Caco-2 (cell line): ENCODE data around the gene CCNI. TPM values are rescaled to one million over a fixed set of nuclear protein-coding genes. Genes with fewer than 3 reads are reported as not detected.
"Not testable (repeated sequence)": the region's sequence is repeated elsewhere in the genome, so short reads cannot be mapped to it uniquely, and the experiment has no call there.

Experiments
- BruUV-seq: library from RNA; stranded (reverse); fragments of 400-500 nt; replicated peaks from 2 replicates; lab custom pipeline; 2021; lab: Mats Ljungman, UMichigan
- CTCF ChIA-PET: fragments of 300-600 bp; sonication (Branson Sonifier 250); formaldehyde crosslinking; loops from one replicate; lab custom pipeline; 2022; ENCODE audit warnings: antibody characterized with exemption; lab: Charles Lee
- POLR2A ChIA-PET: fragments of 300-600 bp; sonication (Branson Sonifier 250); formaldehyde crosslinking; loops from one replicate; lab custom pipeline; 2022; ENCODE audit warnings: antibody characterized with exemption; lab: Charles Lee
- DNase-seq, 2 experiments: peaks; one replicate each; pipeline versions ENCODE4 v3.0.0 to v3.0.0-alpha.2; 2020 to 2022
- H3K27me3 ChIP-seq: replicated peaks from 2 replicates; pipeline ENCODE4 v1.6.0; 2011; ENCODE audit warnings: low read length; ENCODE audit not compliant: control insufficient read depth, insufficient read depth
- H3K36me3 ChIP-seq: 2 replicates; pipeline ENCODE4 v1.5.1; 2011; ENCODE audit warnings: low read length; ENCODE audit not compliant: control insufficient read depth, insufficient read depth
- H3K4me1 ChIP-seq: fragments of 250-450 bp; sonication (Bioruptor Pico); 2 replicates; pipeline ENCODE4 v1.5.1; 2020; ENCODE audit warnings: mild to moderate bottlenecking
- H3K4me3 ChIP-seq: 2 replicates; pipeline ENCODE4 v1.5.1; 2011; ENCODE audit warnings: low read depth, mild to moderate bottlenecking, control low read depth, low read length
- H3K9me3 ChIP-seq: fragments of 250-450 bp; sonication (Bioruptor Pico); 2 replicates; pipeline ENCODE4 v1.5.1; 2020; ENCODE audit warnings: mild to moderate bottlenecking, moderate library complexity
- H3K27ac Mint-ChIP-seq: one replicate; pipeline ENCODE4 v1.8.0; 2022; ENCODE audit warnings: mixed read lengths; ENCODE audit not compliant: unreplicated experiment
- H3K27me3 Mint-ChIP-seq: one replicate; pipeline ENCODE4 v1.8.0; 2022; ENCODE audit warnings: mixed read lengths; ENCODE audit not compliant: insufficient read depth, unreplicated experiment
- H3K36me3 Mint-ChIP-seq: one replicate; pipeline ENCODE4 v1.8.0; 2022; ENCODE audit warnings: mild to moderate bottlenecking, mixed read lengths; ENCODE audit not compliant: insufficient read depth, unreplicated experiment
- H3K4me1 Mint-ChIP-seq: one replicate; pipeline ENCODE4 v1.8.0; 2022; ENCODE audit warnings: low read depth, mixed read lengths; ENCODE audit not compliant: unreplicated experiment
- H3K4me3 Mint-ChIP-seq: one replicate; pipeline ENCODE4 v1.8.0; 2022; ENCODE audit warnings: mild to moderate bottlenecking, moderate library complexity, mixed read lengths; ENCODE audit not compliant: unreplicated experiment
- H3K9me3 Mint-ChIP-seq: one replicate; pipeline ENCODE4 v1.8.0; 2022; ENCODE audit warnings: mixed read lengths; ENCODE audit not compliant: unreplicated experiment
- intact Hi-C: fragments of 100-400 bp; cut with micrococcal nuclease; formaldehyde crosslinking; loops from one replicate; pipeline ENCODE4 v1.10.0; 2022; ENCODE audit not compliant: unreplicated experiment
- total RNA-seq: library from RNA; stranded (reverse); gene quantifications from 2 replicates; pipeline ENCODE4 v1.2.3, GENCODE V29; 2022
- TF ChIP-seq, protein P1 (sequence below), 2 experiments: fragments of 200-600 bp in 1 of 2; IDR thresholded peaks; 1 replicate in 1 of 2; 2 replicates in 1 of 2; pipeline versions ENCODE4 v1.5.1 to v1.8.0; 2011 to 2022; ENCODE audit warnings: antibody characterized with exemption in 1 of 2, control low read depth in 1 of 2, inconsistent platforms in 1 of 2, low read depth in 1 of 2, low read length in 1 of 2, mild to moderate bottlenecking in 1 of 2, moderate library complexity in 1 of 2; ENCODE audit not compliant: insufficient read depth in 1 of 2, severe bottlenecking in 1 of 2, unreplicated experiment in 1 of 2

The CCNI gene
- total RNA-seq, 1 experiment from 2014 or later: 164 TPM

DNA sequence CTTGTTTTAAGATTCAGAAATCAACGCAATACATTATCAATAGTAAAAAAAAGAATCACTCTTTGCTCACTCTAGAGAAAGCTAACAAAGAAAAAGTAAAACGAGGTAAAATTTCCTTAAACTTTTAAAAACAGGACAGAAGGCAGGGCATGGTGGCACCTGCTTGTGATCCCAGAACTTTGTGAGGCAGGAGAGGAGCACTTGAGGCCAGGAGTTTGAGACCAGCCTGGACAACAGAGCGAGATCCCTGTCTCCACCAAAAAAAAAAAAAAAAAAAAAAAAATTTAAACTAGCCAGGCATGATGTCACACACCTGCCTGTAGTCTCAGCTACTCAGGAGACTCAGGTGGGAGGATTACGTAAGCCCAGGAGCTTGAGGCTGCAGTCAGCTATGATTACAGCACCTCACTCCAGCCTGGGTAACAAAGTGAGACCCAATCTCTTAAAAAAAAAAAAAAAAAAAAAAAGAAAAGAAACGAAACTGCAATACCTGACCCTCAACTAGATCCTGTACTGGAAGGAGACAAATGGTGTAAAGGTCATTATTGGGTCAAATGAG lies 3.5 kb downstream of the CCNI start:
- Histone ChIP-seq H3K27me3 (no peaks in the 10 kb centered on the region), H3K9me3 (no peaks in the 10 kb centered on the region), H3K4me3 (no peak overlapping the region), H3K4me1 (peaks cover 20% of the 10 kb centered on the region), H3K36me3 (no peaks in the 10 kb centered on the region)
- Mint-ChIP-seq H3K4me1 (peaks cover 6% of the 10 kb centered on the region), H3K27ac (no peak overlapping the region), H3K36me3 (peaks cover 11% of the 10 kb centered on the region), H3K27me3 (no peaks in the 10 kb centered on the region), H3K9me3 (no peaks in the 10 kb centered on the region), H3K4me3 (no peak overlapping the region)
- CTCF ChIA-PET: interaction anchor here (0.6 to 1.0 kb wide), 6 partner anchors 17 to 286 kb away, joined by 3 to 6 read pairs (median 5); no protein-coding TSS in a partner anchor
- BruUV-seq: no TSS peak
- POLR2A ChIA-PET: interaction anchor here (0.5 to 0.7 kb wide), 4 partner anchors 18 to 1093 kb away, joined by 3 to 6 read pairs (median 4); no protein-coding TSS in a partner anchor
- TF ChIP-seq, protein P1, sequence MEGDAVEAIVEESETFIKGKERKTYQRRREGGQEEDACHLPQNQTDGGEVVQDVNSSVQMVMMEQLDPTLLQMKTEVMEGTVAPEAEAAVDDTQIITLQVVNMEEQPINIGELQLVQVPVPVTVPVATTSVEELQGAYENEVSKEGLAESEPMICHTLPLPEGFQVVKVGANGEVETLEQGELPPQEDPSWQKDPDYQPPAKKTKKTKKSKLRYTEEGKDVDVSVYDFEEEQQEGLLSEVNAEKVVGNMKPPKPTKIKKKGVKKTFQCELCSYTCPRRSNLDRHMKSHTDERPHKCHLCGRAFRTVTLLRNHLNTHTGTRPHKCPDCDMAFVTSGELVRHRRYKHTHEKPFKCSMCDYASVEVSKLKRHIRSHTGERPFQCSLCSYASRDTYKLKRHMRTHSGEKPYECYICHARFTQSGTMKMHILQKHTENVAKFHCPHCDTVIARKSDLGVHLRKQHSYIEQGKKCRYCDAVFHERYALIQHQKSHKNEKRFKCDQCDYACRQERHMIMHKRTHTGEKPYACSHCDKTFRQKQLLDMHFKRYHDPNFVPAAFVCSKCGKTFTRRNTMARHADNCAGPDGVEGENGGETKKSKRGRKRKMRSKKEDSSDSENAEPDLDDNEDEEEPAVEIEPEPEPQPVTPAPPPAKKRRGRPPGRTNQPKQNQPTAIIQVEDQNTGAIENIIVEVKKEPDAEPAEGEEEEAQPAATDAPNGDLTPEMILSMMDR (IDR thresholded peaks at IDR 0.05; ENCODE audit: insufficient read depth in 1 of 2, low read depth in 1 of 2, low read length in 1 of 2, severe bottlenecking in 1 of 2, unreplicated experiment in 1 of 2): no peak
- intact Hi-C loops: loop anchor here (2.0 kb wide), 1 partner anchor 17 kb away; no protein-coding TSS in a partner anchor
- DNase-seq: peak; percentile 59 to 68

DNA sequence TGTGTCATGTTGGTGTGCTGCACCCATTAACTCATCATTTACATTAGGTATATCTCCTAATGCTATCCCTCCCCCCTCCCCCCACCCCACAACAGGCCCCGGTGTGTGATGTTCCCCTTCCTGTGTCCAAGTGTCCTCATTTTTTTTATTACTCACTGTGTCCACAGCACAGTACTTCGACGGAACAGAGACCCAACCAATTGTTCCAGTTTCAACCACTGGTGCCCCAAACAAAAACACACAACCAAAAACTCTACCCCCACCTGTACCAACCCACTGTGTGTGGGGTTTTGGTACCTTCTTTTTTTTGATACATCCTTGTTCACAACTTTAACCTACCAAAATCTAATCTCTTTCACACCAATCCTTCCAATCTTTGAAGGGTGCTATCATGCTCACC lies 6.3 kb downstream of the CCNI start:
- BruUV-seq, CTCF ChIA-PET, DNase-seq, H3K9me3 ChIP-seq, H3K9me3 Mint-ChIP-seq, H3K4me3 ChIP-seq, H3K27me3 ChIP-seq, H3K27me3 Mint-ChIP-seq, H3K36me3 ChIP-seq, H3K36me3 Mint-ChIP-seq, intact Hi-C loops, H3K27ac Mint-ChIP-seq, H3K4me3 Mint-ChIP-seq, H3K4me1 Mint-ChIP-seq: not testable (repeated sequence)
- POLR2A ChIA-PET: interaction anchor here (0.6 kb wide), 1 partner anchor 173 kb away, joined by 3 read pairs; no protein-coding TSS in a partner anchor
- peaks cover 20% of the 10 kb centered on the region for H3K4me1 ChIP-seq

DNA sequence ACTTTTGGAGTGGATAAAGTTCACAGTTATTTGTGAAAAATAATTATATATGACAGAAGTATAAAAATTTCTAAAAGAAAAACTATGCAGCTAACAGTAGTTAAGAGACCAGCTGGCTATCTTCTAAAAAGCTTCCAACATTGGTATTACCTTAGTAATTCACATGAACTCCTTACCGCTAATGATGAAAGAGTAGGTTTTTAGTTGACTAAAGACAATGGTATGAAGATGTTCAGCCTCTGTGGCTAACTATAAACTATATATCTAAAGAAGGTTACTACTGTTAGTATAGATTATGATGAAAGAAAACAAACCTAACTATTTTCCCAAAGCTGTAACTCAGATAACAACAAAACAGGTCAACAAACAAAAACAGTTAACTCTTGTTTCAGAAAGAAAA lies 10.4 kb downstream of the CCNI start:
- no peaks in the 10 kb centered on the region for H3K4me1 ChIP-seq
- no peaks in the 10 kb centered on the region for H3K9me3 ChIP-seq
- H3K27ac Mint-ChIP-seq: no peak overlapping the region
- no peaks in the 10 kb centered on the region; the same call in 1 of the 2 replicates for H3K36me3 ChIP-seq
- ChIA-PET POLR2A (no interaction called here), CTCF (no interaction called here)
- no peaks in the 10 kb centered on the region for H3K9me3 Mint-ChIP-seq
- BruUV-seq: no TSS peak
- H3K4me3 ChIP-seq: no peak overlapping the region
- no peak overlapping the region for H3K4me3 Mint-ChIP-seq
- H3K27me3 Mint-ChIP-seq: no peaks in the 10 kb centered on the region
- TF ChIP-seq, protein P1 (IDR thresholded peaks at IDR 0.05; ENCODE audit: insufficient read depth in 1 of 2, low read depth in 1 of 2, low read length in 1 of 2, severe bottlenecking in 1 of 2, unreplicated experiment in 1 of 2): no peak
- intact Hi-C loops: no loop called here
- no peak for DNase-seq
- no peaks in the 10 kb centered on the region for H3K27me3 ChIP-seq
- H3K36me3 Mint-ChIP-seq: peaks cover 30% of the 10 kb centered on the region
- H3K4me1 Mint-ChIP-seq: no peaks in the 10 kb centered on the region
